ENCODE data around the gene CTDP1.
"Not testable (repeated sequence)": the region's sequence is repeated elsewhere in the genome, so short reads cannot be mapped to it uniquely, and the experiment has no call there.

The CTDP1 gene

DNA sequence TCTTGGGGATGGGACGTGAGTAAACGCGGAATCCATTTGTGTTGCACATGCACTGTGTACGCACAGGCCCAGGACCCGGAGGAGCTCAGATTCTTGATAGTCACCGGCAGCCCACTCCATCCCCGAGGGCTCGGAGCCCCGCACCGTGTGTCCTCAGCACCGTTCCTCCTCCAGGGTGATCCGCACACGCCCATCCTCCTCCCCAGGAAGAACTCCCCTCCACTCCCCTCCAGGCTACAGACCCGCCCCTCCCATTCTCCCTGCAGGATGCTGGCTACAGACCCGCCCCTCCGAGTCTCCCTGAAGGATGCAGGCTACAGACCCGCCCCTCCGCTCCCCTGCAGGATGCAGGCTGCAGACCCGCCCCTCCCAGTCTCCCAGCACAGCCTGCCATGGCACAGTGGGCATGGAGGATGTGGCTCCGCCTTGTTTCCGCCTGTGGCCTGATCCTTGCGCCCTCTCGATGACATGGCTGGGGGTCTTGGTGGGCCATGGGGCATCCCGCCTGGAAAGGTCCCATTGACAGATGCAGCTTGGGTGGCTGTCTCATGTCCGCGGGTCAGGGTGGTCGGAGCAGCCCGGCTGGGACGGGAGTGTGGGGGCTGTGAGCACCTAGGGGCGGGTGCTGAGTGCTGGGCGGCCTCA, 14.1 kb downstream of the CTDP1 start:
- Mint-ChIP-seq H3K27me3 (ENCODE audit: low read depth) (no peaks in the 10 kb centered on the region), H3K4me3 (no peak overlapping the region), H3K27ac (peak overlapping the region in 1 of 3 experiments; percentile 23), H3K4me1 (peaks cover 17% of the 10 kb centered on the region), H3K9me3 (no peaks in the 10 kb centered on the region), H3K36me3 (ENCODE audit: low read depth) (peaks cover 23% of the 10 kb centered on the region)
- TF ChIP-seq, protein P1, sequence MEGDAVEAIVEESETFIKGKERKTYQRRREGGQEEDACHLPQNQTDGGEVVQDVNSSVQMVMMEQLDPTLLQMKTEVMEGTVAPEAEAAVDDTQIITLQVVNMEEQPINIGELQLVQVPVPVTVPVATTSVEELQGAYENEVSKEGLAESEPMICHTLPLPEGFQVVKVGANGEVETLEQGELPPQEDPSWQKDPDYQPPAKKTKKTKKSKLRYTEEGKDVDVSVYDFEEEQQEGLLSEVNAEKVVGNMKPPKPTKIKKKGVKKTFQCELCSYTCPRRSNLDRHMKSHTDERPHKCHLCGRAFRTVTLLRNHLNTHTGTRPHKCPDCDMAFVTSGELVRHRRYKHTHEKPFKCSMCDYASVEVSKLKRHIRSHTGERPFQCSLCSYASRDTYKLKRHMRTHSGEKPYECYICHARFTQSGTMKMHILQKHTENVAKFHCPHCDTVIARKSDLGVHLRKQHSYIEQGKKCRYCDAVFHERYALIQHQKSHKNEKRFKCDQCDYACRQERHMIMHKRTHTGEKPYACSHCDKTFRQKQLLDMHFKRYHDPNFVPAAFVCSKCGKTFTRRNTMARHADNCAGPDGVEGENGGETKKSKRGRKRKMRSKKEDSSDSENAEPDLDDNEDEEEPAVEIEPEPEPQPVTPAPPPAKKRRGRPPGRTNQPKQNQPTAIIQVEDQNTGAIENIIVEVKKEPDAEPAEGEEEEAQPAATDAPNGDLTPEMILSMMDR (IDR thresholded peaks at IDR 0.05; ENCODE audit: unreplicated experiment in 3 of 3): no peak

DNA sequence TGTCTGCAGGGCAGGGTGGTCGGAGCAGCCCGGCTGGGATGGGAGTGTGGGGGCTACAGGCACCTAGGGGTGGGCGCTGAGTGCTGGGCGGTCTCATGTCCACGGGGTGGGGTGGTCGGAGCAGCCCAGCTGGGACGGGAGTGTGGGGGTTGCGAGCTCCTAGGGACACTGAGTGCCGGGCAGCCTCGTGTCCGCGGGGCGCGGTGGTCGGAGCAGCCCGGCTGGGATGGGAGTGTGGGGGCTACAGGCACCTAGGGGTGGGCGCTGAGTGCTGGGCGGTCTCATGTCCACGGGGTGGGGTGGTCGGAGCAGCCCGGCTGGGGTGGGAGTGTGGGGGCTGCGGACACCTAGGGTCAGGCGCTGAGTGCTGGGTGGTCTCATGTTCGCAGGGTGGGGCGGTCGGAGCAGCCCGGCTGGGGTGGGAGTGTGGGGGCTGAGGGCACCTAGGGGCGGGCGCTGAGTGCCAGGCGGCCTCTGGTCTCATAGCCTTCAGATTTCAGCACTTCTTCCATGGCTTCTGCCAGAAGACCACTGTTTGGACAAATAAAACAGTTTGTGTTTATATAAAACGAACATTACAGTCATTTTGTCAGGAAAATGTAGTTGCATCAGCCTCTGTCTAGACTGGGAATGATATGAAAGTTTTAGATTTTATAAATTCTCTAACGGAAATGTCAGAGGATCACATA, 14.7 kb downstream of the CTDP1 start:
- H3K27me3 Mint-ChIP-seq (ENCODE audit: low read depth); H3K9me3 Mint-ChIP-seq; H3K4me3 Mint-ChIP-seq: not testable (repeated sequence)
- Mint-ChIP-seq H3K27ac (peak overlapping the region in 1 of 3 experiments; percentile 76), H3K4me1 (peaks cover 17% of the 10 kb centered on the region), H3K36me3 (ENCODE audit: low read depth) (peaks cover 19% of the 10 kb centered on the region)

DNA sequence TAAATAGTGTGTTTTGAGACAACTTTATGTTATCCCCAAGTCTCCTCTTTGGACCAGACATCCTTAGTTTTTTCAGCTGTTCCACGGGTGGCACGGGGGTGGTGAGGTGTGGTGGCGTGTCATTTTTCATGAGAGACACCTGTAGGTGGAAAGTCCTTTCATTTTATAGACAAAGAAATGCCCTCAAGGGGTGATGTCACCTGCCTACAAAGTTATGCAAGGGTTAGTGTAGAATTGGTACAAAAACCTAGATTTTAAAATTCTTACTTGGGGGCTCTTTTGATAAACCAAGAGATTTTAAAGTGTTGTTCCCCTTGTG, 15.3 kb downstream of the CTDP1 start:
- Mint-ChIP-seq H3K36me3 (ENCODE audit: low read depth) (peaks cover 24% of the 10 kb centered on the region), H3K27me3 (ENCODE audit: low read depth) (no peaks in the 10 kb centered on the region), H3K4me3 (no peak overlapping the region), H3K9me3 (no peaks in the 10 kb centered on the region), H3K27ac (peak overlapping the region in 1 of 3 experiments; percentile 76), H3K4me1 (peaks cover 17% of the 10 kb centered on the region)
- TF ChIP-seq, protein P1 (IDR thresholded peaks at IDR 0.05; ENCODE audit: unreplicated experiment in 3 of 3): no peak

DNA sequence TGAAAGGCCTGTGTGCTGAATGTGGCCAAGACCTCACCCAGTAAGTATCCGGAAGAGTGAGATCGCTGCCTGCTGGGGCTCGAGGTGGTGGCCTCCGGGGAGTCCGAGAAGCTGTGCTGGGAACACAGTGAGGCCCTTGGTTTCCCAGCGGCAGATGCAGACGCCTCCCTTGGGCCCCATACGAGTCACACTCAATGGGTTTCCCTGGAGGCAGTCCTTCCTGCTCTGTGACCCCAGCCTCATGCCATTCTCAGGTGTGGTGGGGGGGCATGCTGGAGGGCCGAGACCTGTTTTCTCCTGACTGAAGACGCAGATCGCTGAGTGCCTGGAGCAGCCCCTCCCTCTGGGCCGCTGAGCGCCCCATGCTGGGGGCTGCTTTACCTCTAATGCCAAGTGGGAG, 15.7 kb downstream of the CTDP1 start:
- no peaks in the 10 kb centered on the region for H3K9me3 Mint-ChIP-seq
- TF ChIP-seq, protein P1 (IDR thresholded peaks at IDR 0.05; ENCODE audit: unreplicated experiment in 3 of 3): no peak
- H3K27me3 Mint-ChIP-seq (ENCODE audit: low read depth): no peaks in the 10 kb centered on the region
- H3K27ac Mint-ChIP-seq: peak overlapping the region in 1 of 3 experiments; percentile 76
- H3K4me3 Mint-ChIP-seq: no peak overlapping the region
- H3K4me1 Mint-ChIP-seq: peaks cover 15% of the 10 kb centered on the region
- H3K36me3 Mint-ChIP-seq (ENCODE audit: low read depth): peaks cover 28% of the 10 kb centered on the region

DNA sequence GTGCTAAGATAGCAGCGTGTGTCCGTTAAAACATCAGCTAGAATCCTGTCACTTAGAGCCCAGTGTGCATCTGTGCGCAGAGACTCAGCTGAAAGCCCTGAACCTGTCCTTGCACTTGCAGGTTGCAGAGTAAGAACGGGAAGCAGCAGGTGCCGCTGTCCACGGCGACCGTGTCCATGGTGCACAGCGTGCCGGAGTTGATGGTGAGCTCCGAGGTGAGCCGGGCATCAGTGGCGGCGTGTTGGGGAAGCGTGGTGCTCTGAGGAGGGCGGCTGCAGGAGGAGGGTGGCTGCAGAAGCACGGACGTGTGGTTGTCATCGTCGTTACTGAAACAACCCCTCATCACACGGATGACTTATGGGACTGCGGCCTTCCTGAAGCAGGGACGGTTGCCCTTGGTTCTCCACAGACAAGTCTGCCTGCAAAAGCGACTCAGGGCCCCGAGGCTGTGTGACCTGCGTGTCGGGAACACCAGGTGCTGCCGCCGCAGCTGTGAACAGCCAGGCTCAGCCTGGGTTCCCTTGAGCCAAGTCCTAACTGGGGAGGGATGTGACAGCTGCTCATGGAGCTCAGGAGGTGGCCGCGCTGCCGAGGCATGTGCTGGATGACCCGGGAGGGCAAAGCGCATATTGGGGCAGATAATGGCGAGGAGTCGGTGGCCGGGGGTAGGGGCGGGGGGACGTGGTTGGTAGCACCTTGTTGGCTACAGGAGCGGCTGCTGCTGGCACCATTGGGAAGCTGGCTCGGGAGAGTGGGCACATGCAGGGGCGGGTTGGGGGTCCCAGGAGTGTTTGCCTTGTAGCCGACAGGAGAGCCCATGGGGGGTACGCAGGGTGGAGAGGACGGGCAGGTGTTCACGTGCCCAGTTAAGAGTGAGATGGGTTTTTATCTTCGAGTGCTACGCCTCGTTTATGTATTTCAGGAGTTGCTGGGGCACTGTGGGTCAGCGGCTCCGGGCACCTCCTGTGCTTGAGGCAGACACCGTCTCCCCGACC, 16.6 kb downstream of the CTDP1 start:
- H3K36me3 Mint-ChIP-seq (ENCODE audit: low read depth): peaks cover 35% of the 10 kb centered on the region

More for the DNA sequence above, 16.6 kb downstream of the CTDP1 start:
- H3K27ac Mint-ChIP-seq: peak overlapping the region in 1 of 3 experiments; percentile 76
- TF ChIP-seq, protein P1 (IDR thresholded peaks at IDR 0.05; ENCODE audit: unreplicated experiment in 3 of 3): no peak
- H3K27me3 Mint-ChIP-seq (ENCODE audit: low read depth): no peaks in the 10 kb centered on the region
- H3K9me3 Mint-ChIP-seq: no peaks in the 10 kb centered on the region
- H3K4me1 Mint-ChIP-seq: peaks cover 9% of the 10 kb centered on the region
- H3K4me3 Mint-ChIP-seq: no peak overlapping the region

All from nephron (organoid).